Ishikawa (cell line): Measurements from ENCODE around the gene CHCHD1.

ENCODE experiments used
- CEBPB ChIP-seq: IDR thresholded peaks from 2 replicates; pipeline ENCODE4 v1.6.1; 2012
- CREB1 ChIP-seq: IDR thresholded peaks from 2 replicates; pipeline ENCODE4 v1.6.1; 2012; ENCODE audit warnings: low read depth
- EGR1 ChIP-seq: IDR thresholded peaks from 2 replicates; pipeline ENCODE4 v1.6.1; 2012
- EP300 ChIP-seq: IDR thresholded peaks from 2 replicates; pipeline ENCODE4 v1.6.1; 2012; ENCODE audit warnings: borderline replicate concordance
- FOXM1 ChIP-seq: IDR thresholded peaks from 2 replicates; pipeline ENCODE4 v1.6.1; 2012; ENCODE audit warnings: low read depth, borderline replicate concordance
- MAX ChIP-seq: IDR thresholded peaks from 2 replicates; pipeline ENCODE4 v1.6.1; 2012
- NFIC ChIP-seq: IDR thresholded peaks from 2 replicates; pipeline ENCODE4 v1.6.1; 2012
- RAD21 ChIP-seq: IDR thresholded peaks from 2 replicates; pipeline ENCODE4 v1.6.1; 2012; ENCODE audit warnings: low read depth
- REST ChIP-seq: IDR thresholded peaks from 2 replicates; pipeline ENCODE4 v1.6.1; 2012; ENCODE audit warnings: low read depth, mild to moderate bottlenecking
- TAF1 ChIP-seq: IDR thresholded peaks from 2 replicates; pipeline ENCODE4 v1.6.1; 2012; ENCODE audit warnings: low read depth, mild to moderate bottlenecking
- TCF12 ChIP-seq: IDR thresholded peaks from 2 replicates; pipeline ENCODE4 v1.6.1; 2012; ENCODE audit warnings: low read depth
- TEAD4 ChIP-seq: IDR thresholded peaks from 2 replicates; pipeline ENCODE4 v1.6.1; 2012
- YY1 ChIP-seq: IDR thresholded peaks from 2 replicates; pipeline ENCODE4 v1.6.1; 2012; ENCODE audit warnings: low read depth
- ZBTB7A ChIP-seq: IDR thresholded peaks from 2 replicates; pipeline ENCODE4 v1.6.1; 2012; ENCODE audit warnings: low read depth
- TF ChIP-seq, protein P1 (sequence below): IDR thresholded peaks from 2 replicates; pipeline ENCODE4 v1.6.1; 2012

CHCHD1 gene

DNA sequence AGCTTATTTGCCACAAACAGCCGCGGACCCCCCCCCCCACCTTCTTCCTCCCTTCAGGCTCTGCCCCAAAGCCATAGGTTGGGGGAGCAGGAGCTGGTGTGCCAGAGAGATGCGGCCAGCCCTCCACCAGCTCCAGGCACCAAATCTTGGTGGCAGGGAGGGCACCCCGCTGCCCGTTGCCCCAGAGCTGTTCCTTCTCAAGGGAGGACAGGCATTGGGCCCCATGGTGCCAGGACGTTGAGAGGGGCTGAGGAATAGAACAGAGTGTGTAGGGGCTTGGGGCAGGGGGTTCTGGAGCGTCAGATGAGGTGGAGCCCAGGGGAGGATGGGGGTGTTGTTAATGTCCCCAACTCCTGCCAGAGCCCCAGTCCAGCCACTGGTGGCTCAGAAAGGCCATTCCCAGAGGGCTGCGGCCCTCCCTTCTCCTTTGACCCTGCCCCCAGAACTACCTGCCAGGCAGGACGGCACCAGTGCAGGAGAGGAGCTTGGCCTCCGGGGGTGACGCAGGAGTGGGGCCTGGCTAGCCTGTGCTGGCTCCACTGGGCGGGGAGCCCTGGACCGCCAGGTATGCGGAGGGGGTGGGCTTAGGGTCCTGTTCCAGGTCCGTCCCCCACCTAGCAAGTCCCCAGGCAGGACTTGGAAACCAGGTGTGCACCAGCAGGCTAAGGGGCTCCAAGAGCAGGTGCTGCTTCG lies 47.7 kb upstream of the CHCHD1 start:
- no peak for TF ChIP-seq NFIC

DNA sequence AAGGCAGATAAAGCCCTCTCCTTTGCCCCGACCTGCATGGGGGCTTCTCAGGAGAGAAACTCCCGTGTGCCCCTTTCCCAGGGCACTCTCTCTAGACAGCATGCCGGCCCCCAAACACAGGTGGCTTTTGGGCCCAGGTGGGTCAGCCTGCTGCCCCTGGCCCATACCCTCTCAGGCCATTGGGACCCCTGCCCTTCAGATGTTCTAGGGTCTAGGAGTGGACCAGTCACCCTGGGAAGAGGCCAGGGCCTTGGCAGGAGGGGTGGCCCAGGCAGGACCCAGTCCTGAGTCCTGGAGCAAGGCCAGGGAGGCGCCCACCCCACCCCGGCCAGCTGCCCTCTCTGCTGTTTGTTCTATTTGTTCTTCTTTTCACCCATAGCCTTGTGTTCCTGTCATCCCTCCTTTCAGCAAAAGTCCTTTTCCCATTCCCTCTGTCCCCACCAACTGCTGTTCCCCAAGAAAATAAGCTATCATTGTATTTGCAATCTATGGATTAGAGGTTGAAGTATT lies 47.0 kb upstream of the CHCHD1 start:
- TF ChIP-seq, protein P1, sequence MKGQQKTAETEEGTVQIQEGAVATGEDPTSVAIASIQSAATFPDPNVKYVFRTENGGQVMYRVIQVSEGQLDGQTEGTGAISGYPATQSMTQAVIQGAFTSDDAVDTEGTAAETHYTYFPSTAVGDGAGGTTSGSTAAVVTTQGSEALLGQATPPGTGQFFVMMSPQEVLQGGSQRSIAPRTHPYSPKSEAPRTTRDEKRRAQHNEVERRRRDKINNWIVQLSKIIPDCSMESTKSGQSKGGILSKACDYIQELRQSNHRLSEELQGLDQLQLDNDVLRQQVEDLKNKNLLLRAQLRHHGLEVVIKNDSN = no peak
- no peak for TF ChIP-seq EP300
- TF ChIP-seq FOXM1 = no peak
- TF ChIP-seq NFIC = no peak

DNA sequence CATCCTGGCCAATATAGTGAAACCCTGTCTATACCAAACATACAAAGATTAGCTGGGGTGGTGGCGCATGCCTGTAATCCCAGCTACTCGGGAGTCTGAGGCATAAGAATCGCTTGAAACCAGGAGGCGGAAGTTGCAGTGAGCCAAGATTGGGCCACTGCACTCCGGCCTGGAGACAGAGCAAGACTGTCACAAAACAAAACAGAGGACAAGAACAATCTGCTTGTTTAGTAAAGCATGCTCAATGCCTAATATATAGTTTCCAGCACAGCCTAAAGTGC lies 39.5 kb upstream of the CHCHD1 start:
- no peak for TF ChIP-seq ZBTB7A
- no peak for TF ChIP-seq CEBPB
- no peak for TF ChIP-seq TEAD4
- no peak for TF ChIP-seq FOXM1
- no peak for TF ChIP-seq CREB1
- TF ChIP-seq, protein P1 = no peak
- TF ChIP-seq NFIC = no peak
- TF ChIP-seq EP300 = no peak
- TF ChIP-seq TAF1 = no peak
- TF ChIP-seq MAX = no peak
- no peak for TF ChIP-seq RAD21

- TF ChIP-seq TAF1 (no peak), MAX (no peak), NFIC (no peak), REST (no peak), EP300 (no peak), CREB1 (no peak), ZBTB7A (no peak), TCF12 (no peak), FOXM1 (no peak)
- TF ChIP-seq, protein P1 = no peak
These were observed 38.4 kb upstream of the CHCHD1 start for GRCh38 chr10:73743327-73743904.

- no peak for TF ChIP-seq NFIC
- TF ChIP-seq ZBTB7A = 0 out of 2 replicates have a peak, but pooled peaks have one; percentile 43
- TF ChIP-seq TAF1 = peak; percentile 98
- no peak; the same call in 1 of the 2 replicates for TF ChIP-seq TCF12
- TF ChIP-seq MAX = peak; percentile 73
- peak; percentile 97 for TF ChIP-seq YY1
- TF ChIP-seq, protein P1 = no peak; the same call in 1 of the 2 replicates
- peak; percentile 96 for TF ChIP-seq CREB1
- peak; percentile 3; the same call in 1 of the 2 replicates for TF ChIP-seq EGR1
- TF ChIP-seq TEAD4 = peak; percentile 22; the same call in 1 of the 2 replicates
These were observed 37.8 kb upstream of the CHCHD1 start, which contains the start of gene SEC24C for GRCh38 chr10:73743905-73744663. SEC24C (plus strand) TSS chr10:73744372; CDS start chr10:73746833, 2,461 bp downstream.

DNA sequence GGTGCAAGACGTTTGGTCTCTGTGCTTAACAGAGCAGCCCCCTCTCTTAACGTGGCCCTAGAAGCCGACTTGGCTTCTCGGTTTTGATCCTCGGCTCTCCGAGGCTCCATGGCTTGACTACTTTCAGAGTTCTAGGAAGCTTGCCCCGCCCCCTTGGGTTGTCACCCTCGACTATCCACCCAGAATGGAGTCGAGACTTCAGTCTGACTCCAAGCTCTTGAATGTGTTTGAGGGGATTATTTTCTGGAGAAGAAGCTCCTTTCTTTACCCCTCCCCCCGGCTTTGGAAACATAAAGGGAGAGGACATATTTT lies 37.2 kb upstream of the CHCHD1 start:
- TF ChIP-seq TEAD4 (no peak), MAX (no peak), FOXM1 (no peak), CEBPB (no peak), YY1 (no peak), NFIC (no peak), CREB1 (no peak)
- TF ChIP-seq, protein P1 = no peak
